Activated naive CD8-positive, alpha-beta T cell (primary cell): ENCODE measurements around the gene POTEF.
"Not testable (repeated sequence)": the region's sequence is repeated elsewhere in the genome, so short reads cannot be mapped to it uniquely, and the experiment has no call there.

Experiments
- H3K27ac Mint-ChIP-seq: one replicate; pipeline ENCODE4 v1.8.0; 2021; ENCODE audit warnings: mixed read lengths
- H3K27me3 Mint-ChIP-seq: one replicate; pipeline ENCODE4 v1.8.0; 2021; ENCODE audit warnings: mixed read lengths
- H3K36me3 Mint-ChIP-seq: one replicate; pipeline ENCODE4 v1.8.0; 2021; ENCODE audit warnings: mixed read lengths
- H3K4me1 Mint-ChIP-seq: one replicate; pipeline ENCODE4 v1.8.0; 2021; ENCODE audit warnings: low read depth, mixed read lengths
- H3K4me3 Mint-ChIP-seq: one replicate; pipeline ENCODE4 v1.8.0; 2021; ENCODE audit warnings: mild to moderate bottlenecking, mixed read lengths
- H3K9me3 Mint-ChIP-seq: one replicate; pipeline ENCODE4 v1.8.0; 2021; ENCODE audit warnings: low read depth, mixed read lengths

The POTEF gene

DNA sequence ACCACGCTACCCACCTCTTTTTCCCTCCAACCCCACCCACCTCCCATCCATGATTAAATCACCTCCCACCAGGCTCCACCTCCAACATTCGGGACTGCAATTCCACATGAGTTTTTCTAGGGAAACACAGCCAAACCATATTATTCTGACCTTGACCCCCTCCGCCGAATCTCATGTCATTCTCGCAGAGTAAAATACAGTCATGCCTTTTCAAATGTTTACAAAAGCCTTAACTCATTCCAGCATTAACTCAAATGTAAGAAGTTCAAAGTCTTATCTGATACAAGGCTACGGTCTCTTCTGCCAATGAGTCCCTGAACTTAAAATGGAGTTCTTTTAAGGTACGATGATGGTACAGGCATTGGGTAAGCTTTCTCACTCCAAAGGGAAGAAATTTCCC lies 72.7 kb downstream of the POTEF start:
- H3K9me3 Mint-ChIP-seq, H3K27ac Mint-ChIP-seq, H3K36me3 Mint-ChIP-seq, H3K27me3 Mint-ChIP-seq, H3K4me1 Mint-ChIP-seq, H3K4me3 Mint-ChIP-seq: not testable (repeated sequence)

- not testable (repeated sequence) for H3K4me3 Mint-ChIP-seq, H3K27me3 Mint-ChIP-seq, H3K27ac Mint-ChIP-seq, H3K9me3 Mint-ChIP-seq, H3K4me1 Mint-ChIP-seq, H3K36me3 Mint-ChIP-seq
Measured at GRCh38 chr2:130053217-130053911, 75.7 kb downstream of the POTEF start.

GRCh38 chr2:130052376-130052775 lies 76.6 kb downstream of the POTEF start:
- not testable (repeated sequence) for H3K27me3 Mint-ChIP-seq, H3K27ac Mint-ChIP-seq, H3K36me3 Mint-ChIP-seq, H3K4me3 Mint-ChIP-seq, H3K4me1 Mint-ChIP-seq, H3K9me3 Mint-ChIP-seq

DNA sequence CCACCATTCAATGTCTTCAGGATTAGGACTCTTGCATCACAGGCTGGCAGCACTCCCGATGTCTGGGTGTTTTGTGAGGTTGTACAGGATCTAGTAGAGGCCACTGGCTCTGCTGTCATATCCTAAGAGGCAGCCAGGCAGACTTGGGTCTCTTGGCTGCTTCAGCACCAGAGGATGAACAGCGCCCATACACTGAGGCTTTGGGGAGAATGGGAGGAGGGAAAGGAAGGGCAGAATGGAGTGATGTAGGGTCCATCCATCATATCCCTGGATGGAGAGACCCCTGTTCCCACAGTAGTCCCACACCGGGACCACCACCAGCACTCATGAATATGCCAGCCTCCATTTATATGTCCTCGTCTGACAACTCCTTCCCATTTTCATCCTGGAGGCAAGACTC lies 80.6 kb downstream of the POTEF start:
- not testable (repeated sequence) for H3K4me3 Mint-ChIP-seq, H3K27ac Mint-ChIP-seq

DNA sequence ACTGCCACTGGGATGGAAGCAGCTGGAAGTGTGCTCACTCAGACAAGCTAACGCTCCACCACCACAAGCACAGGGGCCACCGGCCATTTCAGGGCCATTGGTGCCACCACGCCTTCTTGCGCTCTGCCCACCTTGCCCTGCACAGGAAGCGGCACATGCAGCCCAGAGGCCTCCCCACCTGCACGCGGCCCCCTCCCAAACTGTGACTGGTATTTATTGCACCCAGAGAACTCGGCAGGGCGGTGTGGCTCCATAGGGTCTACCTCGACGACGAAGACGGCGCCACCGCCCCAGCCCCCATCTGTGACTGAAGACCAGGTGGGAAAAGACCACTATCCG lies 90.8 kb downstream of the POTEF start:
- H3K4me1 Mint-ChIP-seq, H3K36me3 Mint-ChIP-seq, H3K27me3 Mint-ChIP-seq, H3K9me3 Mint-ChIP-seq, H3K27ac Mint-ChIP-seq, H3K4me3 Mint-ChIP-seq: not testable (repeated sequence)

More for the DNA sequence above, 80.6 kb downstream of the POTEF start:
- not testable (repeated sequence) for H3K27me3 Mint-ChIP-seq, H3K36me3 Mint-ChIP-seq, H3K4me1 Mint-ChIP-seq, H3K9me3 Mint-ChIP-seq

- not testable (repeated sequence) for H3K4me3 Mint-ChIP-seq, H3K27me3 Mint-ChIP-seq, H3K36me3 Mint-ChIP-seq, H3K27ac Mint-ChIP-seq, H3K4me1 Mint-ChIP-seq, H3K9me3 Mint-ChIP-seq
Measured at GRCh38 chr2:130025931-130026330, 103.1 kb downstream of the POTEF start.
